Measurements from ENCODE around the gene SLC5A1. TPM values are rescaled to one million over a fixed set of nuclear protein-coding genes. Genes with fewer than 3 reads are reported as not detected.

Gene SLC5A1
- total and polyA plus RNA-seq, 2 experiments from 2014 or later = 0.03 TPM; not detected in 1

- TF ChIP-seq, protein P1, sequence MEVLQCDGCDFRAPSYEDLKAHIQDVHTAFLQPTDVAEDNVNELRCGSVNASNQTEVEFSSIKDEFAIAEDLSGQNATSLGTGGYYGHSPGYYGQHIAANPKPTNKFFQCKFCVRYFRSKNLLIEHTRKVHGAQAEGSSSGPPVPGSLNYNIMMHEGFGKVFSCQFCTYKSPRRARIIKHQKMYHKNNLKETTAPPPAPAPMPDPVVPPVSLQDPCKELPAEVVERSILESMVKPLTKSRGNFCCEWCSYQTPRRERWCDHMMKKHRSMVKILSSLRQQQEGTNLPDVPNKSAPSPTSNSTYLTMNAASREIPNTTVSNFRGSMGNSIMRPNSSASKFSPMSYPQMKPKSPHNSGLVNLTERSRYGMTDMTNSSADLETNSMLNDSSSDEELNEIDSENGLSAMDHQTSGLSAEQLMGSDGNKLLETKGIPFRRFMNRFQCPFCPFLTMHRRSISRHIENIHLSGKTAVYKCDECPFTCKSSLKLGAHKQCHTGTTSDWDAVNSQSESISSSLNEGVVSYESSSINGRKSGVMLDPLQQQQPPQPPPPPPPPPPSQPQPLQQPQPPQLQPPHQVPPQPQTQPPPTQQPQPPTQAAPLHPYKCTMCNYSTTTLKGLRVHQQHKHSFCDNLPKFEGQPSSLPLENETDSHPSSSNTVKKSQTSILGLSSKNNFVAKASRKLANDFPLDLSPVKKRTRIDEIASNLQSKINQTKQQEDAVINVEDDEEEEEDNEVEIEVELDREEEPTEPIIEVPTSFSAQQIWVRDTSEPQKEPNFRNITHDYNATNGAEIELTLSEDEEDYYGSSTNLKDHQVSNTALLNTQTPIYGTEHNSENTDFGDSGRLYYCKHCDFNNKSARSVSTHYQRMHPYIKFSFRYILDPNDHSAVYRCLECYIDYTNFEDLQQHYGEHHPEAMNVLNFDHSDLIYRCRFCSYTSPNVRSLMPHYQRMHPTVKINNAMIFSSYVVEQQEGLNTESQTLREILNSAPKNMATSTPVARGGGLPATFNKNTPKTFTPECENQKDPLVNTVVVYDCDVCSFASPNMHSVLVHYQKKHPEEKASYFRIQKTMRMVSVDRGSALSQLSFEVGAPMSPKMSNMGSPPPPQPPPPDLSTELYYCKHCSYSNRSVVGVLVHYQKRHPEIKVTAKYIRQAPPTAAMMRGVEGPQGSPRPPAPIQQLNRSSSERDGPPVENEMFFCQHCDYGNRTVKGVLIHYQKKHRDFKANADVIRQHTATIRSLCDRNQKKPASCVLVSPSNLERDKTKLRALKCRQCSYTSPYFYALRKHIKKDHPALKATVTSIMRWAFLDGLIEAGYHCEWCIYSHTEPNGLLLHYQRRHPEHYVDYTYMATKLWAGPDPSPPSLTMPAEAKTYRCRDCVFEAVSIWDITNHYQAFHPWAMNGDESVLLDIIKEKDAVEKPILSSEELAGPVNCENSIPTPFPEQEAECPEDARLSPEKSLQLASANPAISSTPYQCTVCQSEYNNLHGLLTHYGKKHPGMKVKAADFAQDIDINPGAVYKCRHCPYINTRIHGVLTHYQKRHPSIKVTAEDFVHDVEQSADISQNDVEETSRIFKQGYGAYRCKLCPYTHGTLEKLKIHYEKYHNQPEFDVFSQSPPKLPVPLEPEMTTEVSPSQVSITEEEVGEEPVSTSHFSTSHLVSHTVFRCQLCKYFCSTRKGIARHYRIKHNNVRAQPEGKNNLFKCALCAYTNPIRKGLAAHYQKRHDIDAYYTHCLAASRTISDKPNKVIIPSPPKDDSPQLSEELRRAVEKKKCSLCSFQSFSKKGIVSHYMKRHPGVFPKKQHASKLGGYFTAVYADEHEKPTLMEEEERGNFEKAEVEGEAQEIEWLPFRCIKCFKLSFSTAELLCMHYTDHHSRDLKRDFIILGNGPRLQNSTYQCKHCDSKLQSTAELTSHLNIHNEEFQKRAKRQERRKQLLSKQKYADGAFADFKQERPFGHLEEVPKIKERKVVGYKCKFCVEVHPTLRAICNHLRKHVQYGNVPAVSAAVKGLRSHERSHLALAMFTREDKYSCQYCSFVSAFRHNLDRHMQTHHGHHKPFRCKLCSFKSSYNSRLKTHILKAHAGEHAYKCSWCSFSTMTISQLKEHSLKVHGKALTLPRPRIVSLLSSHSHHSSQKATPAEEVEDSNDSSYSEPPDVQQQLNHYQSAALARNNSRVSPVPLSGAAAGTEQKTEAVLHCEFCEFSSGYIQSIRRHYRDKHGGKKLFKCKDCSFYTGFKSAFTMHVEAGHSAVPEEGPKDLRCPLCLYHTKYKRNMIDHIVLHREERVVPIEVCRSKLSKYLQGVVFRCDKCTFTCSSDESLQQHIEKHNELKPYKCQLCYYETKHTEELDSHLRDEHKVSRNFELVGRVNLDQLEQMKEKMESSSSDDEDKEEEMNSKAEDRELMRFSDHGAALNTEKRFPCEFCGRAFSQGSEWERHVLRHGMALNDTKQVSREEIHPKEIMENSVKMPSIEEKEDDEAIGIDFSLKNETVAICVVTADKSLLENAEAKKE (CRISPR knock-in tag; IDR thresholded peaks at IDR 0.05) = no peak
- no peak for TF ChIP-seq CREB1 (CRISPR knock-in tag; IDR thresholded peaks at IDR 0.05; ENCODE audit: low read depth)
- TF ChIP-seq NANOG (IDR thresholded peaks at IDR 0.05; ENCODE audit: borderline replicate concordance) = no peak
- TF ChIP-seq POLR2AphosphoS5 (IDR thresholded peaks at IDR 0.05; ENCODE audit: low read depth) = no peak
- no peak for TF ChIP-seq REST (IDR thresholded peaks at IDR 0.05; ENCODE audit: unreplicated experiment)
- TF ChIP-seq ETS1 (IDR thresholded peaks at IDR 0.05) = no peak
Observed at GRCh38 chr22:32067613-32068012, 24.6 kb downstream of the SLC5A1 start (continued).

All from GM23338 (cell line).